Gastroesophageal sphincter (tissue), 3 donors: ENCODE results near the gene ZNHIT6.

Source experiments
- CTCF ChIP-seq, 4 experiments: fragments of 200-600 bp in 2 of 4; fragments of 450-650 bp in 2 of 4; sonication (generic) in 1 of 4; IDR thresholded peaks; one replicate each; pipeline ENCODE4 v1.5.1; 2017 to 2019; ENCODE audit warnings: antibody characterized with exemption in 4 of 4, mild to moderate bottlenecking in 2 of 4, moderate library complexity in 2 of 4
- EP300 ChIP-seq: sonication (generic); formaldehyde crosslinking; IDR thresholded peaks from one replicate; pipeline ENCODE4 v1.6.1; 2017; ENCODE audit warnings: antibody characterized with exemption, mild to moderate bottlenecking
- POLR2A ChIP-seq, 2 donors: fragments of 450-650 bp; IDR thresholded peaks; one replicate each; pipeline ENCODE4 v1.6.1; 2017; ENCODE audit warnings: antibody characterized with exemption in 2 of 2, mild to moderate bottlenecking in 2 of 2, moderate library complexity in 1 of 2
- POLR2AphosphoS5 ChIP-seq: sonication (generic); formaldehyde crosslinking; IDR thresholded peaks from one replicate; pipeline ENCODE4 v1.6.1; 2017; ENCODE audit warnings: antibody characterized with exemption

DNA sequence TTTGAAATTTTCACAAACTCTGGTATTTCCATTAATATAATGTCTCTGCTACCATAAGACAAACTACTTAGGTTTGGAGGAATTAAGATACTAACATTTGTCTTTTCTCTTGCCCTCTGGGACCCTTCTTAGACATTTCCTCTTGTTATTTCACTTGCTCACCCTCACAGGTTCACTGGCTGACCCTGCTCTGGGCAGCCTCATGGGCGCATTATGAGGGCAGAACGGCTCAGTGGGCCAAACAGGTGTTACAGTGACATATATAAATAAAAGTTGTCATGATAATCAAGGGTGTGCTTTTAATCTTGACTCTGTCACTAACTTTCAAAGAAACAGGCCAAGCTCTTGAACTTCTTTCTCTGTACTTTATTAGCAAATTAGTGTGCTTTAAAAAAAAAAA is 46.5 kb downstream of the ZNHIT6 start:
- TF ChIP-seq CTCF (IDR thresholded peaks at IDR 0.05) (no peak), POLR2AphosphoS5 (no peak), POLR2A (IDR thresholded peaks at IDR 0.05) (no peak), EP300 (no peak)
